GM18870 (cell line): Measurements from ENCODE around the gene C13orf46.
"Not testable (repeated sequence)": the region's sequence is repeated elsewhere in the genome, so short reads cannot be mapped to it uniquely, and the experiment has no call there.

Experiments used
- ATAC-seq: cut with Tn5 transposase; IDR thresholded peaks from one replicate; pipeline ENCODE4 v1.9.1; 2021; ENCODE audit warnings: moderate library complexity; ENCODE audit not compliant: unreplicated experiment

C13orf46 gene

GRCh38 chr13:113926951-113927660 is 46.8 kb downstream of the C13orf46 start:
- no peak for ATAC-seq

DNA sequence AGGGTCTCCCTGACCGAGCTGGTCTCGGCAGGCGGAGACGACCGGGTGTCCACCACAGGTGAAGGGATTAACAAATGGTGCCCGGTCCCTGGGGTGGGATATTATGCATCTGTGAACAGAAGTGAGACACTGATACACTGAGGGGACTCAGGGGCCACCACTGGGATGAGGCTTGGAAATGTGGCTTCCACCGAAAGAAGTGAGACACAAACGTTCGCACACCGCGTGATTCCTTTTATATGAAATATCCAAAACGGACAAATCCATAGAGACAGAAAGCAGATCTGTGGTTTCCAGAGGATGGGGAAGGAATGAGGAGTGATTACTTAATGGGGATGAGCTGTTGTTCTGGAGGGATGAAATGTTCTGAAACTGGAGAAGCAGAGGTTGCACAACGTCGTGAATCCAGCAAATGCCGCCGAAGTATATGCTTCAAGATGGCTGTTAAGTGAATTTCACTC is 47.5 kb downstream of the C13orf46 start:
- no peak for ATAC-seq

DNA sequence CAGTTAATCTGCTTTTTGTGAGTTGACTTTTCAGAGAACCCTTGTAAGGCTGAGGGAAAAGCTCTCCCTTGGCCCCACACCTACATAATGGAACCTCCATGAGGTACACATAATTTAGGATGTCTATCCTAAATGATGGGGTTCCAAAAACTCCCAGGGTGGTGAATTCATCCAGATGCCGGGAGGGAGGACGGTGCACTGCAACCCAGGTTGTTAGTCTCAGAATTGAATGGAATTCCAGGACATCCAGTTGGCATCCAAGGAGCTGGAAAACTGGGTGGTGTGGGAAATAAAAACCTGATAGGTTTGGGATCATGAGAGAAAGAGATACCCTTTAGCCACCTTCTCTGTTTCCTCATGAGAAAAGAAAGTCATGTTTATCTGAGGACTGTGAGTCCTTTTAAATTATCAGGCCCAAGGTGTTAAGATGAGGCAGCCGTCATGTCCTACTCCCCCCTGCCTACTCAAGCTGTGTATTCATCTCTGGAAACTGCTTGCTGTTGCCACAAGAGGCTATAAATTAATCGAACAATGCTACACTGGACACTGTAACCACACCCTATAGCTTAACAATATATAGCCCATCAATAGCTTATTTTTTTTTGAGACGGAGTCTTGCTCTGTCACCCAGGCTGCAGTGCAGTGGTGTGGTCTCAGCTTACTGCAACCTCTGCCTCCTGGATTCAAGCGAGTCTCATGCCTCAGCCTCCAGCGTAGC is 49.5 kb downstream of the C13orf46 start:
- ATAC-seq = no peak

DNA sequence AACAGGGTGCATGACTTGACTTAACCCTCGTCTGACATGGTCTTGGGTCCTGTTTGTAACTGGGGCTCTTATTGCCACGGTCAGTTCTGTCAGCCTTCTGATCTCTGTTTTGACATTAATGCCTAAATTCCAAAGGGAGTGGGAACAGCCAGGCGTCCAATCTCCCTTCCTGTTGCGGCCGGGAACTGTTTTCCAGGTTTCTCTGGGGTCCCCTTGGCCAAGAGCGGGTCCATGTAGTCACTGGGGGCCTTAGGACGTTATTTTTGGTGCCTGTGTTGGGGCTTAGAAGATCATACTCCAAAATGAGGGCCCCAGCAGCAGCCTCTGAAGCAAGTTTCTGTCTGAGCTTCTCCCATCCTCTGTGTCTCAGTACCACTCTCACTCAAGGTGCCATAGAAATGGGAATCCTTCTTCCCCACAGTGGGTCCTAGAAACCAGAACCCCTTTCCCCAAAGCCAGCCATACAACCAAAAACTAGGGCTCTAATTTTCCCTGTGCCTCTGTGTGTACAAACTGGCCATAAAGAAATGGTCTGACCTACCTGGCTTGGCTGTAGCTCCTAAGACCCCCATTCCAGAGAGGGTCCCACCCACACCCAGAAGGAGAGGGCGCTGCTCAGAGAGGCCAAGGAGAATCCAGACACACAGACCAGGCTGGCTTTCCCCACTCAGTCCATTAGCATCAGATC is 50.4 kb downstream of the C13orf46 start:
- no peak for ATAC-seq

- ATAC-seq = no peak
Measured at GRCh38 chr13:113922412-113923118, 51.3 kb downstream of the C13orf46 start.

- ATAC-seq = no peak
Measured at GRCh38 chr13:113921763-113922162, 52.1 kb downstream of the C13orf46 start.

GRCh38 chr13:113920606-113921286 is 53.1 kb downstream of the C13orf46 start:
- ATAC-seq = no peak

DNA sequence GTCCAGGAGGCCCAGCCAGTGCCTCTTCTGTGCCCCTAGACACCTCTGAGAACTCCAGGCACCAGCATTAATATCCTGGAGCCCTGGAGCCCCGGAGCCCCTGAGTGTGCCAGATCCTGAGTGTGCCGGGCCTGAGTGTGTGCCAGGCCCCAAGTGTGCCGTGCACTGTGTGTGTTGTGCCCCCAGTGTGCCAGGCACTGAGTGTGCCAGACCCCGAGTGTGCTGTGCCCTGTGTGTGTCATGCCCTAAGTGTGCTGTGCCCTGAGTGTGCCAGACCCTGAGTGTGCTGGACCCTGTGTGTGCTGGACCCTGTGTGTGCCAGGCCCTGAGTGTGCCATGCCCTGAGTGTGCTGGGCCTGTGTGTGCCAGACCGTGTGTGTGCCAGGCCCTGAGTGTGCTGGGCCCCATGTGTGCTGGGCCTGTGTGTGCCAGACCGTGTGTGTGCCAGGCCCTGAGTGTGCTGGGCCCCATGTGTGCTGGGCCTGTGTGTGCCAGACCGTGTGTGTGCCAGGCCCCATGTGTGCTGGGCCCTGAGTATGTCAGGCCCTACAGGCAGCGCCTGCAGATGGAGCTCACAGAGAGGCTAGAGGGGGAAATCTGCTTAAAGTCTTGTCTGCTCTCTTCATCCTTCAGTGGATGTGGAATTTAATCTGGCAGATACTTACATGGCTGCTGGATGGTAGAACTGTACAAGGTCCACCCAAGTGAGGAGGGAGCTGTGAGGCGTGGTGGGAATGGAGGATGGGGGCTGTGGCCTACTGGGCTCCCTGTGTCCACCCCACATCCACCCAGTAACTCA is 53.9 kb downstream of the C13orf46 start:
- no peak for ATAC-seq

DNA sequence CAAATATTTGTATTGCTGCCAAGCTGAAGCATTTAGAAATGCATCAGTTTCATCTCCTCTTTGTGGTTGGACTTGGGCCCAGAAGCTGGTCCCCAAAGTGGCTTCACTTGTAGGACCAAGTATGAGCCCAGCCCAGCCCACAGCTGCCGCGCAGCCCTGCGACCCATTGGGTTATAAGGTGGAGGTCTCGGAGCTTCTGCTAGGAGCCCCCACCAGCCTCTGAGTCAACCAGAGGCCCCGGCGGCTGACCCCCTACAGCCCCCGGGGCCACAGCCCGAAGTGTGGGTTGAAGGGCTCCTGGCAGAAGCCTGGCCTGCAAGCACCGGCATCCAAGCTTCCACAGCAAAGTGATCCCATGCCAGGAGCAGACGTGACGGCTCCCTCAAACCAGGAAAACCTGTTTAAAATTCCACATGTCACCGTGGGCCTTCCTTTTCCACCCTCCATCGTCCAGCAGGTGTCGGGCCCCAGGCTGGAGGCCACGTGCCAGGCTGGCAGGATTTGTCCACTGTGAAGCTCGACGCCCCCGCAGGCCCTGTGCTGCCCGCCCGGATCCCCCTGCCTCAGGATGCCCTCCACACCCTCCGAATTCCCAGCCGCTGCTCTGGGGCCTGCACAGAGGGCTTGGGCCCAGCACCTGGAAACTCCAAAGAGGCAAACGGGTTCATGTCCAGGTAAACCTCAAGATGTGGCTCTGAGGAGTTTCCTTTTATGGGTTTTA is 54.7 kb downstream of the C13orf46 start:
- no peak for ATAC-seq

DNA sequence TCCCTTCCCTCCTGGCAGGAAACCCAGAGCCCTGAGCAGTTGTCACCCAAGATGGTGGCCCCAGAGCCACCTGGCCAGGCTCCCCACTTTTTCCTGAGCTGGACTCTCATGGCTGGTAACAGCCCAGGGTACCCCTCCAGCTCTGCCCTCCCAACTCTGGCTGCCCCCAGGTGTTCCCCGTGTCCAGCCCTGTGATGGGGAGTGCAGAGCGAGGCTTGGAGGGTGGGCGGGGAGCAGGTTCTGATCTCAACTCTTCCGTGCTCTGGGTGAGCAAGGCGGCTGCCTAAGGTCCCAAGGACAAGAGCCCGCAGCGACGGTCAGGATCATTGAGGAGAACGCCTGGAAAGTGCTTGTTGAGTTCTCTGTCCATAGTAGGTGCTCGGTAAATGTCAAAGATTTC is 55.3 kb downstream of the C13orf46 start:
- ATAC-seq = no peak

GRCh38 chr13:113917594-113918371 is 56.1 kb downstream of the C13orf46 start:
- no peak for ATAC-seq

- ATAC-seq = no peak
Measured at GRCh38 chr13:113917096-113917495, 56.8 kb downstream of the C13orf46 start.

DNA sequence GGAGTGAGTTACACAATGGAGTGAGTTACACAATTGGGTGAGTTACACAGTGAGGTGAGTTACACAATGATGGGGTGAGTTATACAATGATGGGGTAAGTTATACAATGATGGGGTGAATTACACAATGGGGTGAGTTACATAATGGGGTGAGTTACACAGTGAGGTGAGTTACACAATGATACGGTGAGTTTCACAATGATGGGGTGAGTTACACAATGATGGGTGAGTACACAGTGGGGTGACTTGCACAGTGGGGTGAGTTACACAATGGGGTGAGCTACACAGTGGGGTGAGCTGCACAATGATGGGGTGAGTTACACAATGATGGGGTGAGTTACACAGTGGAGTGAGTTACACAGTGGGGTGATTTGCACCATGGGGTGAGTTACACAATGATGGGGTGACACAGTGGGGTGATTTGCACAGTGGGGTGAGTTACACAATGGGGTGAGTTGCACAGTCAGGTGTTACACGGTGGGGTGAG is 57.5 kb downstream of the C13orf46 start:
- no peak for ATAC-seq

GRCh38 chr13:113915786-113916329 is 58.0 kb downstream of the C13orf46 start:
- ATAC-seq = no peak

DNA sequence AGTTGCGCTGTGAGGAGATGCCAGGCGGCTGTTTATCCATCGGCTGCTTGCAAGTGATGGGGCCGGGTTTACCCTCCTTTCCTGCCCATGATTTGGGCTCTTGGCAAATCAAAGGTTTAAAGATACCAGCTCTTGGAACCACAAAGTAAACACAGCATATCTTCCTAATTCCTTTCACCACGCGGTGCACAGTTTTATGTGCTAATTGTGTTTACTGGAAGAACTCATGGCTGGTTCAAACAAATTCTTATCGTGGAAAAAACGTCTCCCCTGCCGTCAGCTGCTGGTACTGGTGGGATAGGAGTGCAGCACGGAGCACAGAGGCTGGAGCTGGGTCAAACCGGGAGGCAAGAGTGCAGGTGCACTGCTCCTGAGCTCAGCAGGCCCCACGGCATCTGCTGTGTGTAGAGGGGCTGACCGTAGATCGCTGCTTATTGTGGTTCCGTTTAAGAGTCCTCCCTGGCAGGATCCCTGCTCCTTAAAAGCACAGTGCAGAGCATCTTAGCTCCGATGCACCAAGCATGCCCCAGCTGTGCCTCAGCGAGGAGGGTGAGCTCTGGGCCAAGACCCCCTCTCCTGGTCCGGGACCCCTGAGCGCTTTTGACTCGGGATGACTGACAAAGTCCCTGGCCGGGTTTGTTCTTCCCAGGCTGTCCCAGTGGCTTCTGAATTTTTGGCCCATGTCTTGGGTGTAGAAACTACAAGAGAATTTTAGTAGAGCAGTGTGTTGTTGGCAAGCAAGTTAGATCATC is 58.7 kb downstream of the C13orf46 start:
- no peak for ATAC-seq

GRCh38 chr13:113914333-113915011 is 59.4 kb downstream of the C13orf46 start:
- ATAC-seq = no peak

GRCh38 chr13:113913838-113914237 is 60.0 kb downstream of the C13orf46 start:
- not testable (repeated sequence) for ATAC-seq
